Natural killer cell (primary cell): ENCODE results near the gene DLX1. TPM values are rescaled to one million over a fixed set of nuclear protein-coding genes. Genes with fewer than 3 reads are reported as not detected.
"Not testable (repeated sequence)": the region's sequence is repeated elsewhere in the genome, so short reads cannot be mapped to it uniquely, and the experiment has no call there.

ENCODE experiments used
- ATAC-seq, 3 donors: fragments of 150-1000 bp in 2 of 3; fragments of 200-7000 bp in 1 of 3; cut with Tn5 transposase; 1 replicate in 1 of 3; 2 replicates in 2 of 3; pipeline ENCODE4 v1.10.0; 2021; ENCODE audit warnings: mild to moderate bottlenecking in 2 of 3, moderate library complexity in 2 of 3
- DNase-seq, 2 donors: peaks; one replicate each; pipeline versions ENCODE4 v3.0.0 to v3.0.0-alpha.2; 2013 to 2021; ENCODE audit warnings: mixed read lengths in 1 of 2
- H3K27ac ChIP-seq: one replicate; pipeline ENCODE4 v1.5.1; 2013; ENCODE audit warnings: mild to moderate bottlenecking, low read length
- H3K27me3 ChIP-seq: one replicate; pipeline ENCODE4 v1.6.1; 2013; ENCODE audit warnings: low read length; ENCODE audit not compliant: control insufficient read depth, insufficient read depth
- H3K36me3 ChIP-seq: one replicate; pipeline ENCODE4 v1.6.1; 2013; ENCODE audit warnings: low read length; ENCODE audit not compliant: control insufficient read depth, insufficient read depth
- H3K4me1 ChIP-seq: one replicate; pipeline ENCODE4 v1.6.1; 2013; ENCODE audit warnings: low read length; ENCODE audit not compliant: control insufficient read depth, insufficient read depth
- H3K4me3 ChIP-seq: one replicate; pipeline ENCODE4 v1.5.1; 2013; ENCODE audit warnings: low read length
- H3K9me3 ChIP-seq: one replicate; pipeline ENCODE4 v1.6.1; 2013; ENCODE audit warnings: low read length; ENCODE audit not compliant: control insufficient read depth, insufficient read depth
- H3K27ac Mint-ChIP-seq, 2 donors: one replicate each; pipeline ENCODE4 v1.8.0; 2022; ENCODE audit warnings: mild to moderate bottlenecking in 2 of 2, mixed read lengths in 2 of 2, moderate library complexity in 1 of 2
- H3K27me3 Mint-ChIP-seq, 2 donors: one replicate each; pipeline ENCODE4 v1.8.0; 2022; ENCODE audit warnings: low read depth in 2 of 2, mixed read lengths in 2 of 2
- H3K36me3 Mint-ChIP-seq: one replicate; pipeline ENCODE4 v1.8.0; 2022; ENCODE audit warnings: mixed read lengths
- H3K4me1 Mint-ChIP-seq, 2 donors: one replicate each; pipeline ENCODE4 v1.8.0; 2022; ENCODE audit warnings: mixed read lengths in 2 of 2
- H3K4me3 Mint-ChIP-seq: one replicate; pipeline ENCODE4 v1.8.0; 2022; ENCODE audit warnings: mild to moderate bottlenecking, moderate library complexity, mixed read lengths
- H3K9me3 Mint-ChIP-seq, 2 donors: one replicate each; pipeline ENCODE4 v1.8.0; 2022; ENCODE audit warnings: mixed read lengths in 2 of 2
- WGBS: methylation state at CpG from one replicate; pipeline ENCODE4 v1.1.7; 2013; ENCODE audit warnings: missing lambda C conversion rate; ENCODE audit not compliant: insufficient coverage; 5-methylcytosine and 5-hydroxymethylcytosine counted together
- intact Hi-C: fragments of 100-400 bp; cut with micrococcal nuclease; formaldehyde crosslinking; loops from one replicate; pipeline ENCODE4 v1.14.2; 2022
- total RNA-seq, 4 donors: library from RNA; stranded (reverse); fragments of 120-200 nt in 1 of 4; gene quantifications; one replicate each; pipeline versions ENCODE4 v1.2.3 to v1.2.4, GENCODE V29; 2013 to 2022
- TF ChIP-seq, protein P1 (sequence below): fragments of 200-600 bp; IDR thresholded peaks from one replicate; pipeline ENCODE4 v1.8.0; 2022; ENCODE audit warnings: antibody characterized with exemption

The DLX1 gene
- total RNA-seq, 3 donors from 2014 or later (not counting 1 experiment from before 2014, with no cell fraction given): not detected

DNA sequence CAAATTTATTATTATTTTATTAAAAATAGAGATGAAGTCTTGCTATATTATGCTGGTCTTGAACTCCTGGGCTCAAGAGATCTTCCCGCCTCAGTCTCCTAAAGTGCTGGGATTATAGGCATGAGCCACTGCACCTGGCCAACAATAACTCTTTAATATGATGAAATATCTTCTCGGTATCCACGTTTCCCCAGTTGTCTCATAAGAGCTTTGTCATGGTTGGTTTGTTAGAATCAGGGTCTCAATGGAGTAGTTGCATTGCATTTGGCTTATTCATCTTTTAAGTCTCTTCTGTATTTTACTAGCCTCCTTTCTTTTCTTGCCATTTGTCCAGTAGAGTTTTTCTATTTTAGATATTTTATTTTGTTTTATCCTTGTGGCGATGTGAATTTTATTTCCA, 50.1 kb downstream of the DLX1 start:
- intact Hi-C loops: no loop called here
- no peaks in the 10 kb centered on the region for H3K4me1 ChIP-seq
- no peak overlapping the region for H3K27ac ChIP-seq
- TF ChIP-seq, protein P1, sequence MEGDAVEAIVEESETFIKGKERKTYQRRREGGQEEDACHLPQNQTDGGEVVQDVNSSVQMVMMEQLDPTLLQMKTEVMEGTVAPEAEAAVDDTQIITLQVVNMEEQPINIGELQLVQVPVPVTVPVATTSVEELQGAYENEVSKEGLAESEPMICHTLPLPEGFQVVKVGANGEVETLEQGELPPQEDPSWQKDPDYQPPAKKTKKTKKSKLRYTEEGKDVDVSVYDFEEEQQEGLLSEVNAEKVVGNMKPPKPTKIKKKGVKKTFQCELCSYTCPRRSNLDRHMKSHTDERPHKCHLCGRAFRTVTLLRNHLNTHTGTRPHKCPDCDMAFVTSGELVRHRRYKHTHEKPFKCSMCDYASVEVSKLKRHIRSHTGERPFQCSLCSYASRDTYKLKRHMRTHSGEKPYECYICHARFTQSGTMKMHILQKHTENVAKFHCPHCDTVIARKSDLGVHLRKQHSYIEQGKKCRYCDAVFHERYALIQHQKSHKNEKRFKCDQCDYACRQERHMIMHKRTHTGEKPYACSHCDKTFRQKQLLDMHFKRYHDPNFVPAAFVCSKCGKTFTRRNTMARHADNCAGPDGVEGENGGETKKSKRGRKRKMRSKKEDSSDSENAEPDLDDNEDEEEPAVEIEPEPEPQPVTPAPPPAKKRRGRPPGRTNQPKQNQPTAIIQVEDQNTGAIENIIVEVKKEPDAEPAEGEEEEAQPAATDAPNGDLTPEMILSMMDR: no peak
- H3K36me3 ChIP-seq: no peaks in the 10 kb centered on the region
- ATAC-seq: no peak
- no peaks in the 10 kb centered on the region for H3K9me3 ChIP-seq
- peaks cover 9 to 15% of the 10 kb centered on the region in 2 donors for H3K27me3 Mint-ChIP-seq
- H3K27me3 ChIP-seq: no peaks in the 10 kb centered on the region
- H3K4me3 Mint-ChIP-seq: no peak overlapping the region
- H3K9me3 Mint-ChIP-seq: no peaks in the 10 kb centered on the region
- 100% methylated on average over 2 of the region's 4 CpGs for WGBS
- no peak overlapping the region for H3K27ac Mint-ChIP-seq
- H3K36me3 Mint-ChIP-seq: no peaks in the 10 kb centered on the region
- DNase-seq: no peak
- no peaks in the 10 kb centered on the region for H3K4me1 Mint-ChIP-seq
- no peak overlapping the region for H3K4me3 ChIP-seq

DNA sequence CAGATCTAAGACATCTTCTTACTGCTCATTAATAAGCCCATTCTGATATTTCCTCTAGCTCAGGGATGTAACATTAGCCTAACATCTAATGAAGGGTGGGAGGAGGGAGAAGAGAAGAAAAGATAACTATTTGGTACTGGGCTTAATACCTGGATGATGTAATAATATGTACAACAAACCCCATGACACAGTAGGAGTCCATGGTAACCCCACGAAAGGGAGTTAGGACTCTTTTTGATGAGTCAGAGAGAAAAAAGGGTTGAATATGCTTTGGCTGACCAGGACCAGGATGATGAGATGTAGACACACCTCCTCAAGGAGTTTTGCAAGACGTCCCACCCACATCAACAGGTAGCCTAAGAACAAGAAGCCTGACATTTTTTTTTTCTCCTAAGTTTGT, 51.8 kb downstream of the DLX1 start:
- Mint-ChIP-seq H3K27me3 (peaks cover 13 to 17% of the 10 kb centered on the region in 2 donors), H3K4me3 (no peak overlapping the region), H3K27ac (no peak overlapping the region), H3K4me1 (no peaks in the 10 kb centered on the region), H3K36me3 (no peaks in the 10 kb centered on the region), H3K9me3 (no peaks in the 10 kb centered on the region)
- H3K4me3 ChIP-seq: no peak overlapping the region
- no peaks in the 10 kb centered on the region for H3K27me3 ChIP-seq
- TF ChIP-seq, protein P1: no peak
- 73% methylated on average over 2 of the region's 2 CpGs for WGBS
- intact Hi-C loops: no loop called here
- H3K36me3 ChIP-seq: no peaks in the 10 kb centered on the region
- DNase-seq: no peak
- H3K9me3 ChIP-seq: no peaks in the 10 kb centered on the region
- no peaks in the 10 kb centered on the region for H3K4me1 ChIP-seq
- ATAC-seq: no peak
- no peak overlapping the region for H3K27ac ChIP-seq

DNA sequence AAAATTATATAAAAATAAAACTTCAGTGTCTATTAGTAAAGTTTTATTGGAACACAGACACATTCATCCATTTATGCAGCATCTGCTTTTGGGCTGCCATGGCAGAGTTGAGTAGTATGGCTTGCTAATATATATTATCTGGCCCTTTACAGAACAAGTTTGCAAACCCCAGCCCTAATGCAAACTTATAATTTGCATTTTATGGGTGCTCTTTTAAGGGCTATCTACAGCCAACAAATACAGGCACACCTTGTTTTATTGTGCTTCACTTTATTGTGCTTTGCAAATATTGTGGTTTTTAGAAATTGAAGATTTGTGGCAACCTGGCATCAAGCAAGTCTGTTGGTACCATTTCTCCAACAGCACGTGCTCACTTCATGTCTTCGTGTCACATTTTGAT, 52.6 kb downstream of the DLX1 start:
- no peaks in the 10 kb centered on the region for H3K36me3 Mint-ChIP-seq

DNA sequence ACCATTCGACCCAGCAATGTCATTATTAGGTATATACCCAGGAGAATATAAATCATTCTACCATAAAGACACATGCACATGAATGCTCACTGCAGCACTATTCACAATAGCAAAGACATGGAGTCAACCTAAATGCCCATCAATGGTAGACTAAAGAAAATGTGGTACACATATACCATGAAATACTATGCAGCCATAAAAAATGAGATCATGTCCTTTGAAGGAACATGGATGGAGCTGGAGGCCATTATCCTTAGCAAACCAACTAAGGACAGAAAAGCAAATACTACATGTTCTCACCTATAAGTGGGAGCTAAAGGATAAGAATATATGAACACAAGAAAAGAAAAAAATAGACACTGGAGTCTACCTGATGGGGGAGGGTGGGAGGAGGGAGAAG, 53.4 kb downstream of the DLX1 start:
- H3K27ac Mint-ChIP-seq, H3K4me1 Mint-ChIP-seq, H3K9me3 Mint-ChIP-seq, H3K4me3 ChIP-seq, H3K27ac ChIP-seq, H3K27me3 ChIP-seq, ATAC-seq, H3K9me3 ChIP-seq, H3K36me3 ChIP-seq, H3K4me3 Mint-ChIP-seq, H3K4me1 ChIP-seq, DNase-seq, intact Hi-C loops, H3K36me3 Mint-ChIP-seq: not testable (repeated sequence)
- no CpG with 5 or more reads among the region's 1 CpG for WGBS
- H3K27me3 Mint-ChIP-seq: peaks cover 13 to 14% of the 10 kb centered on the region in 2 donors

More for the DNA sequence above, 52.6 kb downstream of the DLX1 start:
- Mint-ChIP-seq H3K4me3 (no peak overlapping the region), H3K4me1 (no peaks in the 10 kb centered on the region), H3K27me3 (peaks cover 17% of the 10 kb centered on the region in 2 donors), H3K9me3 (no peaks in the 10 kb centered on the region), H3K27ac (no peak overlapping the region)
- Histone ChIP-seq H3K4me1 (no peaks in the 10 kb centered on the region), H3K27ac (no peak overlapping the region), H3K4me3 (no peak overlapping the region), H3K27me3 (no peaks in the 10 kb centered on the region), H3K36me3 (no peaks in the 10 kb centered on the region), H3K9me3 (no peaks in the 10 kb centered on the region)
- TF ChIP-seq, protein P1: no peak
- WGBS: no CpG with 5 or more reads among the region's 2 CpGs
- DNase-seq (no peak), ATAC-seq (no peak)
- intact Hi-C loops: no loop called here

Other genes with a start within 250 kb of the DLX1 start
- 10 to 100 TPM; 18.7 to 21.7 (median 19.0) TPM for gene SLC25A12, start 191.3 kb upstream of the DLX1 start, total RNA-seq
- gene HAT1, start 163.0 kb upstream of the DLX1 start, total RNA-seq: 10 to 100 TPM; 29.7 to 32.7 (median 32.2) TPM
- 1 to 10 TPM; 2.8 to 3.4 (median 3.2) TPM for gene METAP1D, start 85.6 kb upstream of the DLX1 start, total RNA-seq
- under 1 TPM; 0.55 to 0.84 (median 0.78) TPM for gene DLX2, start 17.4 kb downstream of the DLX1 start, total RNA-seq